Caco-2 (cell line): Measurements from ENCODE around the gene VRK1. TPM values are rescaled to one million over a fixed set of nuclear protein-coding genes. Genes with fewer than 3 reads are reported as not detected.

Experiments
- BruUV-seq: library from RNA; stranded (reverse); fragments of 400-500 nt; replicated peaks from 2 replicates; lab custom pipeline; 2021; lab: Mats Ljungman, UMichigan
- CTCF ChIA-PET: fragments of 300-600 bp; sonication (Branson Sonifier 250); formaldehyde crosslinking; loops from one replicate; lab custom pipeline; 2022; ENCODE audit warnings: antibody characterized with exemption; lab: Charles Lee
- POLR2A ChIA-PET: fragments of 300-600 bp; sonication (Branson Sonifier 250); formaldehyde crosslinking; loops from one replicate; lab custom pipeline; 2022; ENCODE audit warnings: antibody characterized with exemption; lab: Charles Lee
- DNase-seq, 2 experiments: peaks; one replicate each; pipeline versions ENCODE4 v3.0.0 to v3.0.0-alpha.2; 2020 to 2022
- H3K27me3 ChIP-seq: replicated peaks from 2 replicates; pipeline ENCODE4 v1.6.0; 2011; ENCODE audit warnings: low read length; ENCODE audit not compliant: control insufficient read depth, insufficient read depth
- H3K36me3 ChIP-seq: 2 replicates; pipeline ENCODE4 v1.5.1; 2011; ENCODE audit warnings: low read length; ENCODE audit not compliant: control insufficient read depth, insufficient read depth
- H3K4me1 ChIP-seq: fragments of 250-450 bp; sonication (Bioruptor Pico); 2 replicates; pipeline ENCODE4 v1.5.1; 2020; ENCODE audit warnings: mild to moderate bottlenecking
- H3K4me3 ChIP-seq: 2 replicates; pipeline ENCODE4 v1.5.1; 2011; ENCODE audit warnings: low read depth, mild to moderate bottlenecking, control low read depth, low read length
- H3K9me3 ChIP-seq: fragments of 250-450 bp; sonication (Bioruptor Pico); 2 replicates; pipeline ENCODE4 v1.5.1; 2020; ENCODE audit warnings: mild to moderate bottlenecking, moderate library complexity
- H3K27ac Mint-ChIP-seq: one replicate; pipeline ENCODE4 v1.8.0; 2022; ENCODE audit warnings: mixed read lengths; ENCODE audit not compliant: unreplicated experiment
- H3K27me3 Mint-ChIP-seq: one replicate; pipeline ENCODE4 v1.8.0; 2022; ENCODE audit warnings: mixed read lengths; ENCODE audit not compliant: insufficient read depth, unreplicated experiment
- H3K36me3 Mint-ChIP-seq: one replicate; pipeline ENCODE4 v1.8.0; 2022; ENCODE audit warnings: mild to moderate bottlenecking, mixed read lengths; ENCODE audit not compliant: insufficient read depth, unreplicated experiment
- H3K4me1 Mint-ChIP-seq: one replicate; pipeline ENCODE4 v1.8.0; 2022; ENCODE audit warnings: low read depth, mixed read lengths; ENCODE audit not compliant: unreplicated experiment
- H3K4me3 Mint-ChIP-seq: one replicate; pipeline ENCODE4 v1.8.0; 2022; ENCODE audit warnings: mild to moderate bottlenecking, moderate library complexity, mixed read lengths; ENCODE audit not compliant: unreplicated experiment
- H3K9me3 Mint-ChIP-seq: one replicate; pipeline ENCODE4 v1.8.0; 2022; ENCODE audit warnings: mixed read lengths; ENCODE audit not compliant: unreplicated experiment
- CTCF ChIP-seq, 2 experiments: fragments of 200-600 bp in 1 of 2; IDR thresholded peaks; 1 replicate in 1 of 2; 2 replicates in 1 of 2; pipeline versions ENCODE4 v1.5.1 to v1.8.0; 2011 to 2022; ENCODE audit warnings: antibody characterized with exemption in 1 of 2, control low read depth in 1 of 2, inconsistent platforms in 1 of 2, low read depth in 1 of 2, low read length in 1 of 2, mild to moderate bottlenecking in 1 of 2, moderate library complexity in 1 of 2; ENCODE audit not compliant: insufficient read depth in 1 of 2, severe bottlenecking in 1 of 2, unreplicated experiment in 1 of 2
- intact Hi-C: fragments of 100-400 bp; cut with micrococcal nuclease; formaldehyde crosslinking; loops from one replicate; pipeline ENCODE4 v1.10.0; 2022; ENCODE audit not compliant: unreplicated experiment
- total RNA-seq: library from RNA; stranded (reverse); gene quantifications from 2 replicates; pipeline ENCODE4 v1.2.3, GENCODE V29; 2022

The VRK1 gene
- total RNA-seq, 1 experiment from 2014 or later = 42.1 TPM

- Mint-ChIP-seq H3K9me3 (no peaks in the 10 kb centered on the region), H3K4me1 (no peaks in the 10 kb centered on the region), H3K36me3 (peaks cover 15% of the 10 kb centered on the region), H3K27me3 (no peaks in the 10 kb centered on the region), H3K27ac (no peak overlapping the region), H3K4me3 (no peak overlapping the region)
- TF ChIP-seq CTCF (IDR thresholded peaks at IDR 0.05; ENCODE audit: insufficient read depth in 1 of 2, low read depth in 1 of 2, low read length in 1 of 2, severe bottlenecking in 1 of 2, unreplicated experiment in 1 of 2) = no peak
- Histone ChIP-seq H3K36me3 (no peaks in the 10 kb centered on the region), H3K4me3 (no peak overlapping the region), H3K27me3 (no peaks in the 10 kb centered on the region), H3K4me1 (no peaks in the 10 kb centered on the region), H3K9me3 (no peaks in the 10 kb centered on the region)
- ChIA-PET CTCF (no interaction called here), POLR2A (no interaction called here)
- intact Hi-C loops = no loop called here
- no peak for DNase-seq
- BruUV-seq = no TSS peak
Observed at GRCh38 chr14:96838449-96838848, 41.3 kb downstream of the VRK1 start.

GRCh38 chr14:96839251-96839650 lies 42.1 kb downstream of the VRK1 start:
- H3K27ac Mint-ChIP-seq = no peak overlapping the region
- Histone ChIP-seq H3K9me3 (no peaks in the 10 kb centered on the region), H3K4me1 (no peaks in the 10 kb centered on the region), H3K36me3 (no peaks in the 10 kb centered on the region), H3K27me3 (no peaks in the 10 kb centered on the region), H3K4me3 (no peak overlapping the region)
- ChIA-PET CTCF (no interaction called here), POLR2A (no interaction called here)
- H3K27me3 Mint-ChIP-seq = no peaks in the 10 kb centered on the region
- H3K4me3 Mint-ChIP-seq = no peak overlapping the region
- DNase-seq = no peak
- H3K36me3 Mint-ChIP-seq = peaks cover 15% of the 10 kb centered on the region
- H3K9me3 Mint-ChIP-seq = no peaks in the 10 kb centered on the region
- no TSS peak for BruUV-seq
- no peak for TF ChIP-seq CTCF (IDR thresholded peaks at IDR 0.05; ENCODE audit: insufficient read depth in 1 of 2, low read depth in 1 of 2, low read length in 1 of 2, severe bottlenecking in 1 of 2, unreplicated experiment in 1 of 2)
- intact Hi-C loops = no loop called here
- H3K4me1 Mint-ChIP-seq = no peaks in the 10 kb centered on the region

DNA sequence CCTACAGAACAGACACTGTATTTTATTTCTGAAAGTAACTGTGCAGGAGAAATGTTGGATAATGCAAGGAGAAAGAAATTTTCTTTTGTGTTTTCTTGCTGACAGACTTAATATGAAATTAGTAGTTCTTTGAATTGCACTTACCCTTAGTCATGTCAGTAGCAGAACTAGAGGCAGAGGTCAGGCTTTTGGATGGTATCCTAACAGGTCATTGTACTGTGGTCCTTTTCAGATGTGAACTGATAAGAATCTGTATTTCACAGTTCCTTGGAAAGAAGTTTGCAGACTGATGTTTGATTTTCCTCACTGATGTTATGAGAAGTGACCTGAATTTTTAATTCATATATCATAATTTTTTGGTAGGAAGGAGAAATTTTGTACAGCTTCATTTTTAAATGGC lies 46.0 kb downstream of the VRK1 start:
- CTCF ChIA-PET = no interaction called here
- no peak for DNase-seq
- intact Hi-C loops = no loop called here
- POLR2A ChIA-PET = no interaction called here
- H3K27me3 ChIP-seq = no peaks in the 10 kb centered on the region
- H3K4me1 Mint-ChIP-seq = no peaks in the 10 kb centered on the region
- no peaks in the 10 kb centered on the region for H3K4me1 ChIP-seq
- no peaks in the 10 kb centered on the region for H3K27me3 Mint-ChIP-seq
- H3K36me3 Mint-ChIP-seq = peaks cover 16% of the 10 kb centered on the region
- H3K36me3 ChIP-seq = no peaks in the 10 kb centered on the region; the same call in 1 of the 2 replicates
- H3K9me3 ChIP-seq = no peaks in the 10 kb centered on the region
- no peak overlapping the region for H3K27ac Mint-ChIP-seq
- no peak overlapping the region for H3K4me3 ChIP-seq
- no peak for TF ChIP-seq CTCF (IDR thresholded peaks at IDR 0.05; ENCODE audit: insufficient read depth in 1 of 2, low read depth in 1 of 2, low read length in 1 of 2, severe bottlenecking in 1 of 2, unreplicated experiment in 1 of 2)
- H3K9me3 Mint-ChIP-seq = no peaks in the 10 kb centered on the region
- H3K4me3 Mint-ChIP-seq = no peak overlapping the region
- BruUV-seq = no TSS peak
